Astrocyte (in vitro differentiated cells and primary cell): ENCODE measurements around the gene KAT7. TPM values are rescaled to one million over a fixed set of nuclear protein-coding genes. Genes with fewer than 3 reads are reported as not detected.

Experiments used
- DNase-seq: peaks from one replicate; pipeline ENCODE4 v3.0.0-alpha.2; 2010; ENCODE audit warnings: low read depth
- FAIRE-seq: peaks from 2 replicates; lab custom pipeline; 2011; peaks lifted over from hg19 to GRCh38; lab: Jason Lieb, UNC
- H2AFZ ChIP-seq: 2 replicates; pipeline ENCODE4 v1.6.0; 2012; ENCODE audit warnings: low read depth, low read length, inconsistent platforms
- H3K27ac ChIP-seq: 2 replicates; pipeline ENCODE4 v1.5.1; 2011; ENCODE audit warnings: low read depth, low read length, inconsistent platforms
- H3K27me3 ChIP-seq: 2 replicates; pipeline ENCODE4 v1.6.0; 2011; ENCODE audit warnings: low read length, inconsistent platforms; ENCODE audit not compliant: insufficient read depth
- H3K36me3 ChIP-seq: 2 replicates; pipeline ENCODE4 v1.5.1; 2011; ENCODE audit warnings: low read length, inconsistent platforms; ENCODE audit not compliant: insufficient read depth
- H3K4me1 ChIP-seq: 2 replicates; pipeline ENCODE4 v1.5.1; 2011; ENCODE audit warnings: low read length, inconsistent platforms; ENCODE audit not compliant: insufficient read depth
- H3K4me2 ChIP-seq: 2 replicates; pipeline ENCODE4 v1.6.0; 2012; ENCODE audit warnings: low read length, inconsistent platforms
- H3K4me3 ChIP-seq: 2 replicates; pipeline ENCODE4 v1.5.1; 2011; ENCODE audit warnings: low read depth, mild to moderate bottlenecking, low read length, inconsistent platforms; ENCODE audit not compliant: insufficient read depth
- H3K79me2 ChIP-seq: 2 replicates; pipeline ENCODE4 v1.6.0; 2012; ENCODE audit warnings: mild to moderate bottlenecking, low read length, inconsistent platforms; ENCODE audit not compliant: insufficient read depth
- H3K9ac ChIP-seq: 2 replicates; pipeline ENCODE4 v1.6.0; 2012; ENCODE audit warnings: mild to moderate bottlenecking, low read length, inconsistent platforms
- H3K9me3 ChIP-seq: 2 replicates; pipeline ENCODE4 v1.5.1; 2012; ENCODE audit warnings: low read depth, mild to moderate bottlenecking, low read length, inconsistent platforms; ENCODE audit not compliant: insufficient read depth
- H4K20me1 ChIP-seq: 2 replicates; pipeline ENCODE4 v1.6.0; 2012; ENCODE audit warnings: low read length, inconsistent platforms; ENCODE audit not compliant: insufficient read depth
- H3K27ac Mint-ChIP-seq: one replicate; pipeline ENCODE4 v1.8.0; 2021; ENCODE audit warnings: mild to moderate bottlenecking, mixed read lengths; ENCODE audit not compliant: unreplicated experiment
- H3K27me3 Mint-ChIP-seq: one replicate; pipeline ENCODE4 v1.8.0; 2021; ENCODE audit warnings: low read depth, mixed read lengths; ENCODE audit not compliant: unreplicated experiment
- H3K36me3 Mint-ChIP-seq: one replicate; pipeline ENCODE4 v1.8.0; 2021; ENCODE audit warnings: low read depth, mixed read lengths; ENCODE audit not compliant: unreplicated experiment
- H3K4me1 Mint-ChIP-seq: one replicate; pipeline ENCODE4 v1.8.0; 2021; ENCODE audit warnings: low read depth, mixed read lengths; ENCODE audit not compliant: unreplicated experiment
- H3K4me3 Mint-ChIP-seq: one replicate; pipeline ENCODE4 v1.8.0; 2021; ENCODE audit warnings: mild to moderate bottlenecking, moderate library complexity, mixed read lengths; ENCODE audit not compliant: unreplicated experiment
- H3K9me3 Mint-ChIP-seq: one replicate; pipeline ENCODE4 v1.8.0; 2021; ENCODE audit warnings: mild to moderate bottlenecking, mixed read lengths; ENCODE audit not compliant: unreplicated experiment
- EZH2 ChIP-seq: IDR thresholded peaks from 2 replicates; pipeline ENCODE4 v1.6.1; 2012; ENCODE audit warnings: mild to moderate bottlenecking, low read length, inconsistent platforms; ENCODE audit not compliant: insufficient read depth
- total RNA-seq: library from RNA; stranded (reverse); gene quantifications from 2 replicates; pipeline ENCODE4 v1.2.1, GENCODE V29; 2021
- TF ChIP-seq, protein P1 (sequence below): IDR thresholded peaks from 2 replicates; pipeline ENCODE4 v1.5.1; 2011; ENCODE audit warnings: low read depth, mild to moderate bottlenecking, inconsistent platforms, low read length, moderate library complexity; ENCODE audit not compliant: insufficient read depth

Gene KAT7
- total RNA-seq, 1 donor from 2014 or later = 42.0 TPM

DNA sequence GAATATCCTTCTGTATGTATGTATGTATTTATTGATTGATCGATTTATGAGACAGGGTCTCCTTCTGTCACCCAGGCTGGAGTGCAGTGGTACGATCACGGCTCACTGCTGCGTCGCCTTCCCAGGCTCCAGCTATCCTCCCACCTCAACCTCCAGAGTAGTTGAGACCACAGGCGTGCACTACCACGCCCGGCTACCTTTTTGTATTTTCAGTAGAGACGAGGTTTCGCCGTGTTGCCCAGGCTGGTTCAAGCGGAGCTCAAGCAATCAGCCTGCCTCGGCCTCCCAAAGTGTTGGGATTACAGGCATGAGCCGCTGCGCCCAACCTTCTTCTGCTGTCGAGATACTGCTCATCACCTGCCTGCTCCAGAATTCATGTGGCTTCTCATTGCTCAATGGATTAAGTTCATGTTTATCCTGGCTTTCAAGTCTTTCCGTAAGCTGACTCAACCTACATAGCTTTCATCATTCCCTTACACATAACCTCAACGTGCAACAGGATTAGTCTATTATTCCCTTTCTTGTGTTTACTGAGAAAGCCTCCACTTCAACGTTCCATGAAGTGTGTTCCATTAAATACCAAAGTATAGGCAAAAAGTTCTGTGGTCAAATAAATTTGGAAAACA lies 45.8 kb downstream of the KAT7 start:
- no peaks in the 10 kb centered on the region for H3K27me3 ChIP-seq
- no peak overlapping the region for H3K4me3 ChIP-seq
- peaks cover 38% of the 10 kb centered on the region for H3K4me1 ChIP-seq
- H3K9ac ChIP-seq = no peak overlapping the region
- TF ChIP-seq EZH2 = no peak
- TF ChIP-seq, protein P1, sequence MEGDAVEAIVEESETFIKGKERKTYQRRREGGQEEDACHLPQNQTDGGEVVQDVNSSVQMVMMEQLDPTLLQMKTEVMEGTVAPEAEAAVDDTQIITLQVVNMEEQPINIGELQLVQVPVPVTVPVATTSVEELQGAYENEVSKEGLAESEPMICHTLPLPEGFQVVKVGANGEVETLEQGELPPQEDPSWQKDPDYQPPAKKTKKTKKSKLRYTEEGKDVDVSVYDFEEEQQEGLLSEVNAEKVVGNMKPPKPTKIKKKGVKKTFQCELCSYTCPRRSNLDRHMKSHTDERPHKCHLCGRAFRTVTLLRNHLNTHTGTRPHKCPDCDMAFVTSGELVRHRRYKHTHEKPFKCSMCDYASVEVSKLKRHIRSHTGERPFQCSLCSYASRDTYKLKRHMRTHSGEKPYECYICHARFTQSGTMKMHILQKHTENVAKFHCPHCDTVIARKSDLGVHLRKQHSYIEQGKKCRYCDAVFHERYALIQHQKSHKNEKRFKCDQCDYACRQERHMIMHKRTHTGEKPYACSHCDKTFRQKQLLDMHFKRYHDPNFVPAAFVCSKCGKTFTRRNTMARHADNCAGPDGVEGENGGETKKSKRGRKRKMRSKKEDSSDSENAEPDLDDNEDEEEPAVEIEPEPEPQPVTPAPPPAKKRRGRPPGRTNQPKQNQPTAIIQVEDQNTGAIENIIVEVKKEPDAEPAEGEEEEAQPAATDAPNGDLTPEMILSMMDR = no peak
- no peaks in the 10 kb centered on the region for H4K20me1 ChIP-seq
- no peak overlapping the region for H3K4me2 ChIP-seq
- H3K4me1 Mint-ChIP-seq = peaks cover 38% of the 10 kb centered on the region
- FAIRE-seq = no peak
- H3K36me3 Mint-ChIP-seq = peaks cover 31% of the 10 kb centered on the region
- H3K27me3 Mint-ChIP-seq = no peaks in the 10 kb centered on the region
- no peak overlapping the region for H2AFZ ChIP-seq
- H3K9me3 ChIP-seq = no peaks in the 10 kb centered on the region
- H3K27ac Mint-ChIP-seq = no peak overlapping the region
- peak; percentile 79 for DNase-seq
- H3K9me3 Mint-ChIP-seq = no peaks in the 10 kb centered on the region
- no peaks in the 10 kb centered on the region for H3K79me2 ChIP-seq
- H3K27ac ChIP-seq = no peak overlapping the region
- H3K36me3 ChIP-seq = peaks cover 3% of the 10 kb centered on the region
- no peak overlapping the region for H3K4me3 Mint-ChIP-seq

DNA sequence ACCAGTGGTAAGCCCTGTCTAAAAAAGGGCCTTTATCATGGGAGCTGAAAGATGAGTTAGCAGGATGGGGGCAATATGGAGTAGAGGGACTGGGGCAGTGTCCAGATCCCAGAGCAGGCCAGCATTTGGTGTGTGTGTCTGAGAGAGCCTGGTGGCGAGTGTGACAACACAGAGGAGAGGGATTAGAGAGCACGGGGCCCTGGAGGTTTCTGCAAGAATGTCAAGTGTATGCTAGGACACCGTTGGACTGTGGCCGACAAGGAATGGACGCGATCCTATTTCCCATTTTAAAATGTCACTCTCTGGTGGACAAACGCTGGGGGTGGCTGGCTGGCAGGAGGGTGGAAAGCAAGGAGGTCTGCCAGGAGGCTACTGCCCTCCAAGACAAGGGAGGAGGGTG lies 47.0 kb downstream of the KAT7 start:
- no peak for DNase-seq
- no peak overlapping the region for H3K4me3 Mint-ChIP-seq
- H3K27me3 ChIP-seq = no peaks in the 10 kb centered on the region
- no peak overlapping the region for H2AFZ ChIP-seq
- no peaks in the 10 kb centered on the region for H4K20me1 ChIP-seq
- H3K4me2 ChIP-seq = peak overlapping the region; percentile 69
- no peak for TF ChIP-seq EZH2
- TF ChIP-seq, protein P1 = no peak
- no peak for FAIRE-seq
- no peak overlapping the region for H3K9ac ChIP-seq
- no peak overlapping the region for H3K27ac ChIP-seq
- H3K4me3 ChIP-seq = no peak overlapping the region
- H3K4me1 ChIP-seq = peaks cover 32% of the 10 kb centered on the region
- peak overlapping the region; percentile 38 for H3K27ac Mint-ChIP-seq
- H3K36me3 ChIP-seq = peaks cover 3% of the 10 kb centered on the region
- peaks cover 31% of the 10 kb centered on the region for H3K4me1 Mint-ChIP-seq
- no peaks in the 10 kb centered on the region for H3K9me3 ChIP-seq
- H3K9me3 Mint-ChIP-seq = no peaks in the 10 kb centered on the region
- H3K36me3 Mint-ChIP-seq = peaks cover 31% of the 10 kb centered on the region
- no peaks in the 10 kb centered on the region for H3K27me3 Mint-ChIP-seq
- H3K79me2 ChIP-seq = no peaks in the 10 kb centered on the region
